DMS 273 (cell line): Measurements from ENCODE around the gene OR6C65.

Source experiments
- DNase-seq: peaks from one replicate; lab custom pipeline; 2025; ENCODE audit not compliant: unreplicated experiment; lab: John Stamatoyannopoulos, UW

Gene OR6C65

DNA sequence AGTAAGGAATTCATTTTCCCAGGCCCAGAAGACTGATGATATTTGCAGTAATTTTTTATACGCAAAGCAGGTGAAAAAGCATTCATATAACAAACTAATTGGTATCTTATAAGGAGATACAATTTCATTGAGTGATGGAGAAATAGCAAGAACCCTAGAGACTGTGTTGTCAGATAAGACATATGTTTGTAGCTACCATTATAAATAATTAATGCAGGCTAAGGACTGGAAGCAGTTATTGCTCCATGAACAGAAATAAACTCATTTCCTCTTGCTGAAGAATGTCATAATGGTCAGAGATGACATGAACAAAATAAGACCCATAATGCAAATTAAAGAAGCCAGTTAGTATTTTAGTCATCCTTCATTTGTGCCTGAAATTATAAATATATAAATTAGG, 45.0 kb downstream of the OR6C65 start:
- DNase-seq, result no peak

DNA sequence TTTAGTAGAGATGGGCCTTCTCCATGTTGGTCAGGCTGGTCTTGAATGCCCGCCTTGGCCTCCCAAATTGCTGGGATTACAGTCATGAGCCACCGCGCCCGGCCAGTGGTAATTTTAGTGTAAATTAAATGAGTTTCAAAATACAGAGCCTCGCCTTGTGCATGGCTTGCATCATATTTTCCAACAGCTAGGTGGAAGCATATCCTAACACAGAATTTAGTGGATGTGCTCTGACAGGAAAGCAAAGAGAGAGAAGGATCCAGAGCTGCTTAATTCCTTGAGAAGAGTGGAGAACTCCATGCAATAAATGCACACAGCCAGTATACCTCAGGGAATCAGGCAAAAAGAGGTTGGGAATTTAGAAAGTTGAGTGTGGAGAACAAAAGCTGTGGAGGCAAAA, 46.0 kb downstream of the OR6C65 start:
- DNase-seq, result no peak

DNA sequence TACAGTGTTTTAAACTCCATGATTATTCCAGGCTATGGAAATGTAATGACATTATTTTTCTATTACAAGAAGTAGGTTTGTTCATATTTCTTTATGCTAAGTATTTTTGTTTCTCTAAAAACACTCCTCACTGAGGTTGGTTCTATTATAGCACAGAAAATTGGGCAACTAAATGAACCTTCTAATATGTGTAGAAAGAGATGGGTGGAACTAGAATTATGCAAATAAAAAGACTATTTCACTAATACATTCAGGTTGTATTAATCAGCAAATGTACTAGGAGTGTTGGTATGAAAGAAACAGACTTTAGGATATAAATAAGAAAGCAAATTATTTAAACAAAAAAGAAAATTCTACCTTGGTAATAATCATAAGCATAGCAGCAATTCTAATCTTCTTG, 48.5 kb downstream of the OR6C65 start:
- no peak for DNase-seq
